Fibroblast of peridontal ligament (primary cell): ENCODE measurements around the gene QDPR.
A peak's percentile ranks its signal among the peaks of the same experiment; 100 is the strongest.
"Not testable (repeated sequence)": the region's sequence is repeated elsewhere in the genome, so short reads cannot be mapped to it uniquely, and the experiment has no call there.

ENCODE experiments used
- DNase-seq: peaks from one replicate; pipeline ENCODE4 v3.0.0-alpha.2; 2010; ENCODE audit errors: extremely low read depth

The QDPR gene

GRCh38 chr4:17511950-17512795 lies at the start of gene QDPR:
Gene QDPR, minus strand, starts transcription at chr4:17512090. Its CDS starts 36 bp downstream, at chr4:17512054.
- peak; percentile 41 for DNase-seq

DNA sequence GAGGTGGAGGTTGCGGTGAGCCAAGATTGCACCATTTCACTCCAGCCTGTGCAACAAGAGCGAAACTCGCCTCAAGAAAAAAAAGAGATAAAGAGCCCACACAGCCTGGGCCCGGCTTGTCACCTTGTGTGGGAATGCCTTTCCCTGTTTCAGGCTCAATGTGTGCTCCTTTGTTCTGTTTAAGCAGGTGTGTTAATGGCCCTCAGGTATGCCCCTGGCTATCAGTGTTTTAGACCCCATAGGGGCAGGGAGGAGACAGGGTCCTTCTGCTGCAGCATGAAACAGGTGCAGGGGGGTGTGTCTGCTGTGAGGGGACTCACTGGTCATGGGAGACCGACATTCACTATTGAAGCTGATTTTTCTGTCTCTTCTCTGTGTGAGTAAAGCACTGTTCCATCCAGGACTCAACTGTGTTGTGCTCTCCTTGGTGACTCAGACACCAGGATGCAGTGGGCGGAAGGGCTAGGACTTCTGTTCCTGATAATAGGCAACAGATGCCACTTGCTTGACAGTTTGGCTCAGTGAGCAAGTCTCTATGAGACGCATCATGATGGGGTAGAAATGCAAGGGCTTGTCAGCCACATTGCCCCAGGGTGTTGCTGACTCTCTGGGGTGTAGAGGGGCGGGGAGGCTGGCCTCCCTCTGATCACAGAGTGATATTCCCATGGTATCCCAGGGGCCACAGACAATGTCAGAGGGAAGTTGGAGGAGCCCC lies 49.5 kb upstream of the QDPR start:
- peak; percentile 50 for DNase-seq

DNA sequence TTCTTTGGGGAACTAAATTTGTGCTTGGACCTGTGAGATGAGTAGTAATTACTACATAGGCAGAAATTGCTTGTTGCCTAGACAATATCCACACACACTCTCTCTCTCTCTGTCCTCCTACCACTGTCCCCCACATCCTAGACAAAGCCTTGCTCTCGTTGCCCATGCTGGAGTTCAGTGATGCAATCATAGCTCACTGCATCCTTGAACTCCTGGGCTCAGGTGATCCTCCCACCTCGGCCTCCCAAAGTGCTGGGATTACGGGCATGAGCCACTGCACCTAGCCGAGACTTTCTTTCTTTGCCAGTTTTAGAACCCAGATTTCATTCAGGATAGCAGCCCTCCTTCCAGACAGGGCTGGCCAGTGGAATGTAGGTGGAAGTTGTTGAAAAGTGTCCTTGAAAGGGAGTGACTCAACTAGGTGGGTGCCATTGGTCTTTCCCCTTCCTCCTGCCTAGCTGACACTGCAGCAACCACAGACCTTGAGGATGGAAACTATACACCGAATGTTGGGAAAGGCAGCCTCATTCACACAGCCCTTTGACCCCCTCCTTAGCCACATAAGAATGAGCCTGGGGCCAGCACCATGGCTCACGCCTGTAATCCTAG lies 48.3 kb upstream of the QDPR start:
- no peak for DNase-seq

- DNase-seq = no peak
These were observed 47.8 kb upstream of the QDPR start for GRCh38 chr4:17559709-17560048.

DNA sequence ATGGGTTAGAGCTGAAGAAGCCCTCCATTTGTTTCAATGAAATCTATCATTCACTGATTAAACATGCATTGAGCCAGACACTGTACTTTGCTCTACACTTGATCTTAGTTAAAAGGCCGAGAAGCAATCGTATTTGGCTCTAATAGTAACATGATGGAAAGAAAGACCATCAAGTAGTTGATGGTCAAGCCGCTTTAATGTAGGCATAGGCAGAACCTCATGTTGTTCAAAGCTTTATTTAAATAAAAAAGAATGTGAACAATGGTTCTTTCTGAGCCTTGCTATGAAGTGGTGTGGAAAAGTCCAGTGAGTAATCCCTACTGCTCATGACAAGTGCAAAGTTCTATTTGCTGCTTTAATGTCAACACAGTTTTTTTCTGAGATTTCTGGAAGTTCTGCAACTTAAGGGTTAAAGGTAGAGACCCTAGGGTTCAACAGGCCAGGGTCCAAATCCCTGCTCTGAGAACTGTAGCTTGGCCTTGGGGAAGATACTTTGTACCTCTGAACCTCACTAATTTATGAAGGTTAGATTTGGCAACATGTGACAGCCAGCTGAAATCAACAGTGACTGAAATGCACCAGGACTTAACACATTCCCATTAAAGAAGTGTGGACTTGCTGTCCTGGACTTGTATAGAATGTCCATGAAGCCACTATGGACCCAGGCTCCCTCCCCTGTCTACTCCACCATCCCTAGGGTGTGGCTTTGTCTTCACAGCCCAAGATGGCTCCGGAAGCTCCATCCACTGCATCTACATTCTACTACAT lies 47.2 kb upstream of the QDPR start:
- no peak for DNase-seq

GRCh38 chr4:17557880-17558279 lies 46.0 kb upstream of the QDPR start:
- no peak for DNase-seq

- no peak for DNase-seq
These were observed 44.6 kb upstream of the QDPR start for GRCh38 chr4:17556498-17556897.

DNA sequence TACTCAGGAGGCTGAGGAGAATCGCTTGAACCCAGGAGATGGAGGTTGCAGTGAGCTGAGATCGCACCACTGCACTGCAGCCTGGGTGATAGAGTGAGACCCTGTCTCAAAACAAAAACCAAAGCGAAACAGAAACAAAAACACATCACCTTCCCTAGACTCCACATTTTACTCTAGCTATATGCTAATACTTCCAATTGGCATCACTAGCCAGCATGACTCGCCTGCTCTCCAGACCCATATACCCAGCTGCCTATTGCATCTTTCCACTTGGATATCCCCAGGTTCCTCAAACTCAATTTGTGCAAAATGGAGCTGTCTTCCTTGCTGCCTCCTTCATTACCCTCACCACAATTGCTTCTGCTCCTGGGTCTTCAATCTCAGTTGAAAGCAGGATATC lies 42.7 kb upstream of the QDPR start:
- DNase-seq = no peak

DNA sequence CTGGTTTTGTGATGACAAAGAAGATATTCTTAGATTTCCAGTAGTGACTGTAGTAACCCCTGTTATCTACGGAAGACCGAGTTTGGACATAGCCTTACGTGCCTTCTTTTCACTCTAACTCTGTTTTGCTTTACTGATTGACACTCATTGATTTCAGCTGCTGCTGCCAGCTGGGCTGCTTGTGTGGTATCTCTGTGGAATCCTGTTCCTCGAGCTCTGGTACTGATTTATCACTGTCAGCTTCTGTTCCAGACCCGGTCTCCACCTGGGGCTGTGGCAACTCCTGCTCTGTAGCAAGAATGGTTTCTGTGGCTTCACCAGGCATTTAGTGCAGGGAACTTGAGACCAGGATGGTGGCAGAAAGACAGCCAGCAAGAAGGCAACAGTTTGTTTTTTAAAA lies 40.5 kb upstream of the QDPR start:
- DNase-seq = no peak

- DNase-seq = no peak
These were observed 38.7 kb upstream of the QDPR start for GRCh38 chr4:17550549-17550948.

GRCh38 chr4:17546678-17547077 lies 34.8 kb upstream of the QDPR start:
- no peak for DNase-seq

DNA sequence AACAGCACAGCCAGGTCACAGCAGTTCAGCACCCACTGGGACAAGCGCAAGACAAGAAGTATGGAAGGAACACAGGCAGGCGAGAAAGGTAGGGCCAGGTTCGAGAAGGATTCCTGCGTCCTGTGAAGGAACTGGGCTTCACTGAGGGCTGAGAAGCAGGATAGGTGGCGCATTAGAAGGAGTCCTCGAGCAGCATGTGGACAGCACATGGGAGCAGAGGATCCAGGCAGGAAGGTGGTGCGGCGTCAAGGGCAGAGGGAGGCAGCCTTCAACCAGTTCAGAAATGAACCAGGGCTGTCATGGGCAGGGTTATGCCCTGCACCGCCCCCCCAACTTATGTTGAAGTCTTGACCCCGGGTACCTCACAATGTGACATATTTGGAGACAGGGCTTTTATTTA lies 34.3 kb upstream of the QDPR start:
- no peak for DNase-seq

DNA sequence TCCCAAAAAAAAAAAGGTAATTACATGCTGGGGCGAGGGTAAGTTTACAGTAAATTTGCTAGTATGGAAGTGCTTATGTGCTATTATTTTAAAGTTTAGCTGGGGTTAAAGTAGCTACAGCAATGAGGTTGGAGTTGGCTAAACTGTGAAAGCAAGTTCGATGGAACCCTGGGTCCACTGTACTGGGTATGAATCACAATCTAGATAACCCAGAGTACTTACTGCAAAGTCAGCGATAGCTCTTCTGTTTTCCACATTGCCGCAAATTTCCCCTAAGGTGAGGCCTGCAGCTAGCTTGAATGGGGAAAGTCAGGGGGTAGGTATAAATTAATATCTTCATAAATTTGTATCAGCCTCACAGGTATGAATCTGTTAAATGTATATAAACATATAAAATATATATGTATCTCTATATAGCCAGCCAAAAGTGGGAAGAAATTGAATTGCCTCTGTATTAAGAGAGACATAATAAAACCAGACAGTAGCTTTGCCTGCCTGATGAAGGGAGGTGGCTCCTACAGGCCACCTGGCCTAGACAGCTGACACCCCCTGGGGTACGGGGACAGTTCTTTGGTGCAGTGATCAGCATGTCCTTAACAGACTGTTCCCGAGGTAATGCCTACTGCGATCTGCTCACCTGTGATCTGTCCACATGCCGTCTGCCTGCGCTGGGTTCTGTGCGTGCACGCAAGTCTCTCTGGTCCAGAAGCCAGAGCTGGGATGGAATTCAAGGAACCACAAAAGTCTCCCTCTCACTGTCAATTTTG lies 33.7 kb upstream of the QDPR start:
- DNase-seq = no peak

DNA sequence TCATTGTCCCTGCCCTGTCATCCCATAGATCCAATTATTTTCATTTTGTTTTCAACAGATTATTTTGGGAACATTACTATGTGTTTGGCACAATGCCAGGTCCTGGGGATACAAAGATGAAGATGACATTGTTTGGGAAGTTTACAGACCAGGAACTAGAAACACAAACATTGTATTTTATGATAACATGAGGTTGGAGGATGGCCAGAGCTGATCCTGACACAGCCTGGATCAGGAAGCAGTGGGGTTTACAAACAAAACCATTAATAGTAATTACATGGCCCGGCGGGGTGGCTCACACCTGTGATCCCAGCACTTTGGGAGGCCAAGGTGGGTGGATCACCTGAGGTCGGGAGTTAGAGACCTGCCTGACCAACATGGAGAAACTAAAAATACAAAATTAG lies 32.9 kb upstream of the QDPR start:
- no peak for DNase-seq

DNA sequence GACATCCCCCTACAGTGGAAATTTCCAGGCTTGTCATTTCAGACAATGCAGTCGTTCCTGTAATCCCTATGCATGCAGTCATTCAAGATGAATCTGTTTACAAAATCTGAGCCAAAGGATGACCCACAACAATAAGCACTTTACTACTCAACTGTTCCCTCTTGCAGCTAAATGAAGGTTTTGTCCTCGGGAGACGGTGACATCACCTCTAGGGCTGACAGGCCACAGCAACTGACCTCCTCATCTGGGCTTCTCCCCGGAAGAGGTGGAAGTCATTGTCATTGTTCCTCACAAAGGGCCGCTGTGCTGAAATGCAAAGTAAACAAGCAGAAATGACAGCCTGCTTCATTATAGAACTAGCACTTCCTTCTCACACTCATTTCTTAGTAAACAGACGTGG lies 32.3 kb upstream of the QDPR start:
- no peak for DNase-seq

- not testable (repeated sequence) for DNase-seq
These were observed 25.2 kb upstream of the QDPR start for GRCh38 chr4:17537060-17537459.

- DNase-seq = no peak
These were observed 24.0 kb upstream of the QDPR start for GRCh38 chr4:17535906-17536305.

DNA sequence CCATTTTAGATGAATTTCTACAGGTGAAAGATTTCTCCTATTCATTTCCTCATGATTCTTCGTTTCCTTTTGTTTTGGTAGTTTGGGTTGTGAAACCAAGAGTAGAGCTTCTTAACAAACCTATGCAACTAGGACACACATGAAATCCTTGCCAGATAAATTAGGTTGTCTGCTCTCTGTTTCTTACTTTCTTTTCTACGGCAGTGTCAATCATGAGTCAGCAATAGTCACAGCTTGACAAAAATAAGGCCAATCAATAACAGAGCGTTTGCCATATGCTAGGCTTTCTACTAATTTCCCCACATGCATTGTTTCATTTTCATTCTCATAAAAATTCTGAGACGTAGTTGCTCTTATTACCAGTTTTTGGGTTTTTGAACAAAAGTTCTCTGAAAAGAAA lies 23.4 kb upstream of the QDPR start:
- no peak for DNase-seq

- DNase-seq = no peak
These were observed 22.8 kb upstream of the QDPR start for GRCh38 chr4:17534705-17535104.

GRCh38 chr4:17531538-17532285 lies 19.8 kb upstream of the QDPR start:
- DNase-seq = no peak
